ENCODE data around the gene RECQL5. TPM values are rescaled to one million over a fixed set of nuclear protein-coding genes. Genes with fewer than 3 reads are reported as not detected.

Gene RECQL5
- total and polyA plus RNA-seq, 2 donors (not counting 1 experiment from before 2014, with no cell fraction given) = 8.4 to 26.3 TPM

GRCh38 chr17:75697651-75698291 lies 30.8 kb upstream of the RECQL5 start:
- DNase-seq (ENCODE audit: low read depth in 2 of 2) = no peak
- H3K9ac ChIP-seq (ENCODE audit: insufficient read depth, low read length) = no peak overlapping the region
- H3K4me3 ChIP-seq (replicated peaks in 1 of 4; ENCODE audit: control extremely low read depth in 1 of 4, insufficient read depth in 1 of 4, low read depth in 3 of 4, low read length in 4 of 4) = no peak overlapping the region
- no peaks in the 10 kb centered on the region for H3K27me3 ChIP-seq (ENCODE audit: control insufficient read depth, insufficient read depth, low read length)
- no peak overlapping the region for H3K4me2 ChIP-seq (ENCODE audit: extremely low read depth, insufficient read depth, low read length)
- H3K36me3 ChIP-seq (ENCODE audit: control insufficient read depth, insufficient read depth, low read length) = peaks cover 22% of the 10 kb centered on the region
- peaks cover 9% of the 10 kb centered on the region for H3K4me1 ChIP-seq (ENCODE audit: control insufficient read depth, extremely low read depth, insufficient read depth, low read length)
- no peak for TF ChIP-seq EZH2 (IDR thresholded peaks at IDR 0.05; ENCODE audit: low read length, missing control alignments)
- no peak for TF ChIP-seq CTCF (conservative IDR thresholded peaks at IDR 0.05 in 1 of 2, IDR thresholded peaks at IDR 0.05 in 1 of 2; ENCODE audit: low read depth in 1 of 2, low read length in 2 of 2)
- H2AFZ ChIP-seq (ENCODE audit: low read length) = no peak overlapping the region
- peaks cover 3% of the 10 kb centered on the region for H3K79me2 ChIP-seq (ENCODE audit: control insufficient read depth, insufficient read depth, low read length)
- no peaks in the 10 kb centered on the region for H3K9me3 ChIP-seq (ENCODE audit: control insufficient read depth, insufficient read depth, low read depth, low read length)
- no peaks in the 10 kb centered on the region for H4K20me1 ChIP-seq (ENCODE audit: control insufficient read depth, extremely low read depth, insufficient read depth, low read length)
- no peak overlapping the region for H3K27ac ChIP-seq (ENCODE audit: insufficient read depth, low read length)

- Histone ChIP-seq H3K4me1 (ENCODE audit: control insufficient read depth, extremely low read depth, insufficient read depth, low read length) (peaks cover 9% of the 10 kb centered on the region), H3K4me3 (replicated peaks in 1 of 4; ENCODE audit: control extremely low read depth in 1 of 4, insufficient read depth in 1 of 4, low read depth in 3 of 4, low read length in 4 of 4) (no peak overlapping the region), H3K79me2 (ENCODE audit: control insufficient read depth, insufficient read depth, low read length) (peaks cover 13% of the 10 kb centered on the region), H3K27me3 (ENCODE audit: control insufficient read depth, insufficient read depth, low read length) (no peaks in the 10 kb centered on the region), H3K27ac (ENCODE audit: insufficient read depth, low read length) (no peak overlapping the region), H3K9me3 (ENCODE audit: control insufficient read depth, insufficient read depth, low read depth, low read length) (no peaks in the 10 kb centered on the region), H3K36me3 (ENCODE audit: control insufficient read depth, insufficient read depth, low read length) (peaks cover 22% of the 10 kb centered on the region), H3K9ac (ENCODE audit: insufficient read depth, low read length) (no peak overlapping the region), H2AFZ (ENCODE audit: low read length) (no peak overlapping the region), H4K20me1 (ENCODE audit: control insufficient read depth, extremely low read depth, insufficient read depth, low read length) (no peaks in the 10 kb centered on the region), H3K4me2 (ENCODE audit: extremely low read depth, insufficient read depth, low read length) (no peak overlapping the region)
- TF ChIP-seq EZH2 (IDR thresholded peaks at IDR 0.05; ENCODE audit: low read length, missing control alignments) (no peak), CTCF (conservative IDR thresholded peaks at IDR 0.05 in 1 of 2, IDR thresholded peaks at IDR 0.05 in 1 of 2; ENCODE audit: low read depth in 1 of 2, low read length in 2 of 2) (no peak)
- DNase-seq (ENCODE audit: low read depth in 2 of 2) = no peak
Measured at GRCh38 chr17:75695830-75696271, 28.9 kb upstream of the RECQL5 start.

GRCh38 chr17:75695141-75695829 lies 28.3 kb upstream of the RECQL5 start:
- H3K79me2 ChIP-seq (ENCODE audit: control insufficient read depth, insufficient read depth, low read length) = peaks cover 17% of the 10 kb centered on the region
- no peaks in the 10 kb centered on the region for H4K20me1 ChIP-seq (ENCODE audit: control insufficient read depth, extremely low read depth, insufficient read depth, low read length)
- no peak overlapping the region for H2AFZ ChIP-seq (ENCODE audit: low read length)
- H3K4me1 ChIP-seq (ENCODE audit: control insufficient read depth, extremely low read depth, insufficient read depth, low read length) = peaks cover 7% of the 10 kb centered on the region
- no peaks in the 10 kb centered on the region for H3K9me3 ChIP-seq (ENCODE audit: control insufficient read depth, insufficient read depth, low read depth, low read length)
- TF ChIP-seq EZH2 (IDR thresholded peaks at IDR 0.05; ENCODE audit: low read length, missing control alignments) (no peak), CTCF (conservative IDR thresholded peaks at IDR 0.05 in 1 of 2, IDR thresholded peaks at IDR 0.05 in 1 of 2; ENCODE audit: low read depth in 1 of 2, low read length in 2 of 2) (no peak)
- no peak overlapping the region for H3K4me2 ChIP-seq (ENCODE audit: extremely low read depth, insufficient read depth, low read length)
- peak; percentile 24 to 79 for DNase-seq (ENCODE audit: low read depth in 2 of 2)
- no peak overlapping the region for H3K27ac ChIP-seq (ENCODE audit: insufficient read depth, low read length)
- no peak overlapping the region for H3K9ac ChIP-seq (ENCODE audit: insufficient read depth, low read length)
- peaks cover 20% of the 10 kb centered on the region for H3K36me3 ChIP-seq (ENCODE audit: control insufficient read depth, insufficient read depth, low read length)
- no peaks in the 10 kb centered on the region for H3K27me3 ChIP-seq (ENCODE audit: control insufficient read depth, insufficient read depth, low read length)
- no peak overlapping the region for H3K4me3 ChIP-seq (replicated peaks in 1 of 4; ENCODE audit: control extremely low read depth in 1 of 4, insufficient read depth in 1 of 4, low read depth in 3 of 4, low read length in 4 of 4)

All from fibroblast of lung (primary cell).